ENCODE results near the gene TBX21. TPM values are rescaled to one million over a fixed set of nuclear protein-coding genes. Genes with fewer than 3 reads are reported as not detected.

TBX21 gene
- total and polyA plus RNA-seq, 2 of the 4 experiments (the other 2 are of a cell fraction): not detected

GRCh38 chr17:47792979-47793378 lies 59.9 kb downstream of the TBX21 start:
- no peak overlapping the region for H2AFZ ChIP-seq (replicated peaks; ENCODE audit: low read length, poor library complexity)
- H3K56ac ChIP-seq (ENCODE audit: extremely low read depth, insufficient read depth, low read length): no peak overlapping the region
- H4K5ac ChIP-seq (ENCODE audit: low read depth, low read length): no peak overlapping the region
- DNase-seq (no peak), ATAC-seq (ENCODE audit: low read depth) (no peak)
- H2BK15ac ChIP-seq (ENCODE audit: low read depth, low read length): no peak overlapping the region
- in situ Hi-C loops (cut with MboI; ENCODE audit: low sequenced_read_pairs) (no loop called here), dilution Hi-C loops (cut with HindIII; ENCODE audit: low sequenced_read_pairs, unreplicated experiment) (no loop called here), intact Hi-C loops (cut with micrococcal nuclease) (no loop called here)
- no peak overlapping the region for H3K4me2 ChIP-seq (ENCODE audit: low read depth, low read length)
- H3K9me1 ChIP-seq (ENCODE audit: insufficient read depth, low read length): no peaks in the 10 kb centered on the region
- no peaks in the 10 kb centered on the region for H3K4me1 ChIP-seq (ENCODE audit: control insufficient read depth, insufficient read depth, low read length)
- H4K20me1 ChIP-seq (ENCODE audit: insufficient read depth, low read length): no peaks in the 10 kb centered on the region
- no peaks in the 10 kb centered on the region for H3K79me1 ChIP-seq (ENCODE audit: low read depth in 1 of 2, low read length in 2 of 2)
- TF ChIP-seq CEBPB (IDR thresholded peaks at IDR 0.05; ENCODE audit: low read depth, low read length) (no peak), USF2 (IDR thresholded peaks at IDR 0.05; ENCODE audit: low read depth, low read length) (no peak), CTCF (conservative IDR thresholded peaks at IDR 0.05; ENCODE audit: low read depth, low read length) (no peak), RAD21 (IDR thresholded peaks at IDR 0.05; ENCODE audit: low read length) (no peak), RCOR1 (IDR thresholded peaks at IDR 0.05; ENCODE audit: insufficient replicate concordance, low read length) (no peak), NFE2L2 (IDR thresholded peaks at IDR 0.05; ENCODE audit: low read depth, low read length) (no peak), FOS (IDR thresholded peaks at IDR 0.05; ENCODE audit: low read depth, low read length) (no peak), POLR2A (IDR thresholded peaks at IDR 0.05; ENCODE audit: low read depth, low read length) (no peak), SMC3 (IDR thresholded peaks at IDR 0.05; ENCODE audit: low read depth, low read length) (no peak), MAZ (IDR thresholded peaks at IDR 0.05; ENCODE audit: borderline replicate concordance, low read depth, low read length) (no peak), RFX5 (IDR thresholded peaks at IDR 0.05; ENCODE audit: low read depth, low read length) (no peak)
- H3K4ac ChIP-seq (ENCODE audit: low read depth, low read length): no peak overlapping the region
- peaks cover 52% of the 10 kb centered on the region for H3K27me3 ChIP-seq (ENCODE audit: control insufficient read depth, insufficient read depth, low read length)
- H3K36me3 ChIP-seq (ENCODE audit: control insufficient read depth, insufficient read depth, low read length): no peaks in the 10 kb centered on the region
- no peak overlapping the region for H2AK5ac ChIP-seq (ENCODE audit: low read depth, low read length)
- H3K9me3 ChIP-seq (ENCODE audit: control insufficient read depth, insufficient read depth, low read length): no peaks in the 10 kb centered on the region
- H3K18ac ChIP-seq (ENCODE audit: low read depth, low read length): no peak overlapping the region
- no peak overlapping the region for H2BK120ac ChIP-seq (ENCODE audit: low read depth, low read length)
- no peak overlapping the region for H4K91ac ChIP-seq (ENCODE audit: insufficient read depth, low read depth, low read length)
- H3K4me3 ChIP-seq (ENCODE audit: insufficient read depth, low read depth, low read length): no peak overlapping the region
- H3K27ac ChIP-seq (ENCODE audit: insufficient read depth, low read length): no peak overlapping the region
- BruUV-seq (replicated peaks): no TSS peak
- no peak overlapping the region for H4K8ac ChIP-seq (ENCODE audit: low read depth in 2 of 2, low read length in 2 of 2)
- H2BK5ac ChIP-seq (ENCODE audit: low read depth, low read length, poor library complexity, severe bottlenecking): no peak overlapping the region
- no peak overlapping the region for H3K9ac ChIP-seq (ENCODE audit: low read depth, low read length)
- POLR2A ChIA-PET (ENCODE audit: unreplicated experiment): no interaction called here
- no CpG with 5 or more reads among the region's 6 CpGs for WGBS, 2 experiments (ENCODE audit: extremely low coverage in 2 of 2, insufficient read length in 1 of 2)
- H2AK9ac ChIP-seq (replicated peaks; ENCODE audit: low read depth, low read length, poor library complexity): no peak overlapping the region
- no peak overlapping the region for H2BK20ac ChIP-seq (ENCODE audit: low read depth, low read length)
- H3K23ac ChIP-seq (ENCODE audit: low read depth, low read length): no peak overlapping the region
- CTCF ChIA-PET: no interaction called here
- H3K14ac ChIP-seq (replicated peaks; ENCODE audit: low read depth, low read length): no peak overlapping the region

Data from IMR-90 (cell line).